SK-N-SH (cell line): ENCODE results near the gene KCNC4. TPM values are rescaled to one million over a fixed set of nuclear protein-coding genes. Genes with fewer than 3 reads are reported as not detected.
A peak's percentile ranks its signal among the peaks of the same experiment; 100 is the strongest.

Experiments
- CTCF ChIA-PET: fragments of 300-600, 350-600 bp; formaldehyde crosslinking; extraction: SDS; loops from one replicate; lab custom pipeline; 2021; lab: Yijun Ruan, JAX
- POLR2A ChIA-PET: fragments of 350-600 bp; sonication (Branson Sonifier 250); formaldehyde crosslinking; extraction: SDS; loops from one replicate; lab custom pipeline; 2020; ENCODE audit warnings: antibody characterized with exemption, inconsistent platforms; lab: Yijun Ruan, JAX
- DNase-seq: peaks from one replicate; pipeline ENCODE4 v3.0.0; 2012
- H2AFZ ChIP-seq: fragments of 200-600 bp; sonication (generic); 2 replicates; pipeline ENCODE4 v1.8.1; 2016; ENCODE audit warnings: antibody characterized with exemption, mild to moderate bottlenecking, low read depth
- H3F3A ChIP-seq: fragments of 200-600 bp; sonication (generic); replicated peaks from 2 replicates; pipeline ENCODE3; 2016; ENCODE audit warnings: antibody characterized with exemption, mild to moderate bottlenecking; ENCODE audit not compliant: insufficient read depth
- H3K27ac ChIP-seq, 2 experiments: fragments of 200-500 bp in 1 of 2; fragments of 200-600 bp in 1 of 2; sonication (Bioruptor generic) in 1 of 2; sonication (generic), shearing (Covaris generic) in 1 of 2; 2 replicates each; pipeline versions ENCODE4 v1.5.1 to v1.6.1; 2014 to 2016; ENCODE audit warnings: low read depth in 2 of 2, inconsistent platforms in 1 of 2, low read length in 1 of 2, mild to moderate bottlenecking in 1 of 2, mixed read lengths in 1 of 2
- H3K27me3 ChIP-seq: fragments of 200-600 bp; sonication (generic), shearing (Covaris generic); 2 replicates; pipeline ENCODE4 v1.6.1; 2016; ENCODE audit warnings: mixed run types; ENCODE audit not compliant: insufficient read depth
- H3K36me3 ChIP-seq, 2 experiments: fragments of 200-500 bp in 1 of 2; fragments of 200-600 bp in 1 of 2; sonication (Bioruptor generic) in 1 of 2; sonication (generic) in 1 of 2; replicated peaks in 1 of 2; 2 replicates each; pipeline versions ENCODE3 to v1.5.1; 2014 to 2016; ENCODE audit warnings: low read length in 1 of 2, mild to moderate bottlenecking in 1 of 2; ENCODE audit not compliant: insufficient read depth in 2 of 2, control insufficient read depth in 1 of 2
- H3K4me1 ChIP-seq, 2 experiments: fragments of 200-500 bp in 1 of 2; fragments of 200-600 bp in 1 of 2; sonication (Bioruptor generic) in 1 of 2; sonication (generic), shearing (Covaris generic) in 1 of 2; 2 replicates each; pipeline versions ENCODE4 v1.5.1 to v1.6.1; 2014 to 2016; ENCODE audit warnings: low read depth in 1 of 2, low read length in 1 of 2, mixed run types in 1 of 2; ENCODE audit not compliant: insufficient read depth in 2 of 2, control insufficient read depth in 1 of 2
- H3K4me2 ChIP-seq: fragments of 200-600 bp; sonication (generic), shearing (Covaris generic); 2 replicates; pipeline ENCODE4 v1.6.1; 2017; ENCODE audit warnings: mixed run types
- H3K4me3 ChIP-seq, 2 experiments: fragments of 200-500 bp in 1 of 2; fragments of 200-600 bp in 1 of 2; sonication (Bioruptor generic) in 1 of 2; sonication (generic), shearing (Covaris generic) in 1 of 2; 2 replicates each; pipeline versions ENCODE4 v1.5.1 to v1.8.1; 2014 to 2016; ENCODE audit warnings: low read depth in 2 of 2, inconsistent platforms in 1 of 2, low read length in 1 of 2, mild to moderate bottlenecking in 1 of 2, mixed read lengths in 1 of 2, moderate library complexity in 1 of 2
- H3K79me2 ChIP-seq: fragments of 200-600 bp; sonication (generic); 2 replicates; pipeline ENCODE4 v1.8.1; 2017; ENCODE audit warnings: mild to moderate bottlenecking; ENCODE audit not compliant: insufficient read depth
- H3K9ac ChIP-seq: fragments of 200-600 bp; sonication (generic); 2 replicates; pipeline ENCODE4 v1.6.1; 2017; ENCODE audit warnings: mixed run types
- H3K9me2 ChIP-seq: fragments of 200-600 bp; sonication (generic); 2 replicates; pipeline ENCODE4 v1.6.1; 2017; ENCODE audit warnings: mixed run types
- H3K9me3 ChIP-seq: fragments of 200-600 bp; sonication (generic); 2 replicates; pipeline ENCODE4 v1.6.1; 2017; ENCODE audit warnings: mixed run types, mild to moderate bottlenecking, moderate library complexity
- H4K20me1 ChIP-seq: fragments of 200-600 bp; sonication (generic); 2 replicates; pipeline ENCODE4 v1.6.1; 2017; ENCODE audit warnings: mild to moderate bottlenecking, mixed run types; ENCODE audit not compliant: insufficient read depth
- CHD2 ChIP-seq: fragments of 150-350 bp; IDR thresholded peaks from 2 replicates; pipeline ENCODE4 v1.6.1; 2018; ENCODE audit warnings: low read length; ENCODE audit not compliant: partially characterized antibody
- CTCF ChIP-seq: fragments of 200-600 bp; sonication (generic); IDR thresholded peaks from 2 replicates; pipeline ENCODE4 v1.6.1; 2017; ENCODE audit warnings: antibody characterized with exemption, mild to moderate bottlenecking, moderate library complexity
- ELF1 ChIP-seq: IDR thresholded peaks from 2 replicates; pipeline ENCODE4 v1.4.0; 2012
- EZH2phosphoT487 ChIP-seq: fragments of 200-600 bp; sonication (generic); IDR thresholded peaks from 2 replicates; pipeline ENCODE4 v1.6.1; 2017; ENCODE audit warnings: low read depth, mixed run types, mild to moderate bottlenecking, antibody characterized with exemption, moderate library complexity, borderline replicate concordance
- GABPA ChIP-seq: IDR thresholded peaks from 2 replicates; pipeline ENCODE4 v1.4.0; 2012; ENCODE audit warnings: low read depth, mild to moderate bottlenecking
- GATA2 ChIP-seq: sonication (generic); formaldehyde crosslinking; IDR thresholded peaks from 2 replicates; pipeline ENCODE4 v1.5.0; 2020; ENCODE audit warnings: mild to moderate bottlenecking, missing genetic modification reagents
- JUND ChIP-seq: IDR thresholded peaks from 2 replicates; pipeline ENCODE4 v1.4.0; 2012
- MAX ChIP-seq: IDR thresholded peaks from 2 replicates; pipeline ENCODE4 v1.4.0; 2012; ENCODE audit warnings: low read depth
- MEF2A ChIP-seq: IDR thresholded peaks from 2 replicates; pipeline ENCODE4 v1.4.0; 2012; ENCODE audit warnings: low read depth, borderline replicate concordance
- NRF1 ChIP-seq: IDR thresholded peaks from 2 replicates; pipeline ENCODE4 v1.6.1; 2012; ENCODE audit warnings: low read depth, mild to moderate bottlenecking, low read length
- PBX3 ChIP-seq: IDR thresholded peaks from 2 replicates; pipeline ENCODE4; 2012
- POLR2AphosphoS5 ChIP-seq: IDR thresholded peaks from 2 replicates; pipeline ENCODE4 v1.6.1; 2012; ENCODE audit warnings: low read depth, low read length
- RAD21 ChIP-seq: IDR thresholded peaks from 2 replicates; pipeline ENCODE4 v1.6.1; 2012; ENCODE audit warnings: mild to moderate bottlenecking, low read length
- RCOR1 ChIP-seq: fragments of 150-350 bp; IDR thresholded peaks from 2 replicates; pipeline ENCODE4 v1.6.1; 2017; ENCODE audit warnings: antibody characterized with exemption, low read length
- RFX5 ChIP-seq: IDR thresholded peaks from 2 replicates; pipeline ENCODE4 v1.6.1; 2012; ENCODE audit warnings: mild to moderate bottlenecking, improper control_type of control experiment, low read length
- SIN3A ChIP-seq: IDR thresholded peaks from 2 replicates; pipeline ENCODE4 v1.6.1; 2012; ENCODE audit warnings: low read depth, mild to moderate bottlenecking, low read length, moderate library complexity, borderline replicate concordance
- SMC3 ChIP-seq: IDR thresholded peaks from 2 replicates; pipeline ENCODE4 v1.6.1; 2012; ENCODE audit warnings: low read depth, low read length, improper control_type of control experiment
- USF1 ChIP-seq: IDR thresholded peaks from 2 replicates; pipeline ENCODE4 v1.4.0; 2012; ENCODE audit warnings: low read depth, borderline replicate concordance
- USF2 ChIP-seq: fragments of 150-350 bp; IDR thresholded peaks from 2 replicates; pipeline ENCODE4 v1.6.1; 2017; ENCODE audit warnings: antibody characterized with exemption, low read length, low read depth, borderline replicate concordance
- YY1 ChIP-seq: IDR thresholded peaks from 2 replicates; pipeline ENCODE4 v1.4.0; 2012; ENCODE audit warnings: low read depth, mild to moderate bottlenecking
- WGBS: methylation state at CpG from one replicate; pipeline ENCODE4 v1.1.6; 2017; ENCODE audit warnings: low lambda C conversion rate; 5-methylcytosine and 5-hydroxymethylcytosine counted together
- polyA plus RNA-seq, 3 experiments: library from polyadenylated mRNA; depleted of rRNA; stranded (reverse); fragments of >200 nt; gene quantifications; 2 replicates each; pipeline ENCODE4 v1.2.3, GENCODE V29; 2012

Gene KCNC4
- polyA plus RNA-seq, 1 of the 3 experiments (the other 2 are of a cell fraction) = 0.51 TPM

- ChIA-PET POLR2A (no interaction called here), CTCF (interaction anchor here (1.1 to 2.8 kb wide), 3 partner anchors 20 to 84 kb away, joined by 3 to 13 read pairs (median 5); no protein-coding TSS in a partner anchor)
- WGBS = 90% methylated on average over 9 of the region's 12 CpGs
- H3K9ac ChIP-seq = no peak overlapping the region
- H3K4me2 ChIP-seq = no peak overlapping the region
- no peaks in the 10 kb centered on the region for H3F3A ChIP-seq
- H3K4me1 ChIP-seq = peaks cover 0 to 36% of the 10 kb centered on the region in 2 experiments; a peak in 1 of 4 replicates
- H4K20me1 ChIP-seq = no peaks in the 10 kb centered on the region
- H3K27ac ChIP-seq = no peak overlapping the region
- no peaks in the 10 kb centered on the region for H3K9me2 ChIP-seq
- no peak overlapping the region for H2AFZ ChIP-seq
- no peaks in the 10 kb centered on the region for H3K79me2 ChIP-seq
- H3K9me3 ChIP-seq = no peaks in the 10 kb centered on the region
- H3K4me3 ChIP-seq = no peak overlapping the region
- DNase-seq = no peak
- H3K27me3 ChIP-seq = no peaks in the 10 kb centered on the region
- no peaks in the 10 kb centered on the region for H3K36me3 ChIP-seq
- TF ChIP-seq GABPA = no peak
- no peak for TF ChIP-seq NRF1
- no peak for TF ChIP-seq JUND
- no peak for TF ChIP-seq MAX
- no peak for TF ChIP-seq ELF1
- TF ChIP-seq YY1 = no peak
- no peak for TF ChIP-seq USF2
- no peak for TF ChIP-seq SIN3A
- TF ChIP-seq SMC3 = no peak
- TF ChIP-seq USF1 = no peak
- TF ChIP-seq MEF2A = no peak
- TF ChIP-seq POLR2AphosphoS5 = no peak
- TF ChIP-seq EZH2phosphoT487 = no peak
- no peak for TF ChIP-seq RCOR1
Measured at GRCh38 chr1:110228381-110228780, 18.3 kb downstream of the KCNC4 start.

- WGBS = 89% methylated on average over 3 of the region's 9 CpGs
- no peak for DNase-seq
- Histone ChIP-seq H3F3A (no peaks in the 10 kb centered on the region), H3K79me2 (no peaks in the 10 kb centered on the region), H3K4me1 (peaks cover 0 to 41% of the 10 kb centered on the region in 2 experiments; a peak in 1 of 4 replicates), H3K9me2 (no peaks in the 10 kb centered on the region), H4K20me1 (no peaks in the 10 kb centered on the region), H2AFZ (no peak overlapping the region), H3K9me3 (no peaks in the 10 kb centered on the region), H3K4me2 (0 out of 2 replicates have a peak overlapping the region, but pooled peaks have one; percentile 33), H3K9ac (no peak overlapping the region), H3K27me3 (no peaks in the 10 kb centered on the region), H3K36me3 (no peaks in the 10 kb centered on the region), H3K4me3 (no peak overlapping the region), H3K27ac (no peak overlapping the region)
- ChIA-PET POLR2A (interaction anchor here (0.5 kb wide), 1 partner anchor 730 kb away, joined by 3 read pairs; no protein-coding TSS in a partner anchor), CTCF (interaction anchor here (0.7 to 2.8 kb wide), 4 partner anchors 12 to 83 kb away, joined by 3 to 13 read pairs (median 4); no protein-coding TSS in a partner anchor)
- no peak for TF ChIP-seq MAX
- TF ChIP-seq PBX3 = no peak
- TF ChIP-seq ELF1 = no peak
- TF ChIP-seq CTCF = no peak
- TF ChIP-seq RFX5 = no peak
- TF ChIP-seq USF1 = no peak
- TF ChIP-seq CHD2 = no peak
- TF ChIP-seq YY1 = no peak
- TF ChIP-seq SMC3 = no peak
- no peak for TF ChIP-seq GATA2 (CRISPR knock-in tag)
- no peak for TF ChIP-seq RAD21
- no peak for TF ChIP-seq USF2
- no peak for TF ChIP-seq JUND
Measured at GRCh38 chr1:110228869-110229268, 18.8 kb downstream of the KCNC4 start.
